Measurements from ENCODE around the gene PDZRN3. TPM values are rescaled to one million over a fixed set of nuclear protein-coding genes. Genes with fewer than 3 reads are reported as not detected.

Gene PDZRN3
- total and polyA plus RNA-seq, 2 donors (not counting 3 experiments of a cell fraction or from before 2014, with no cell fraction given): not detected

DNA sequence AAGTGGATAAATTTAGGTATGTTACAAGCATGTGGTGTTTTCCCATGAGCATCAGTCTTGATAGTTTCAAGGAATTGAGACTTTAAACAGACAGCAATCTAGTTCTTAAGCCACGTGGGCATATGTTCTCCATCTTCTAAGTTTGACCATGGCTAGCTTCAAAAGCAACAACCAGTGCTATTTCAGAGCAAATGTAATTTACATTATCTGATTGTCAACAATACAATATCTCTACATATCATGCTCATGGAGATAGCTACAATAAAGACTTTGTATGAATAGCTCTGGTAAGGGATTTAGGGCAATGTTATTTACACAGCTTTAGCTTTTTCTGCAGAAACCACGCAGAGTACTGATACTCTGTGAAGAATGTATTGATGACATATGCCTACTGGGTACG is 38.8 kb upstream of the PDZRN3 start:
- BruUV-seq (replicated peaks): no TSS peak

More for the DNA sequence above, 38.8 kb upstream of the PDZRN3 start:
- H3K9ac ChIP-seq (replicated peaks; ENCODE audit: extremely low read depth, insufficient read depth, low read length): no peak overlapping the region
- H3K4me3 ChIP-seq (replicated peaks in 1 of 3; ENCODE audit: insufficient read depth in 1 of 3, low read depth in 1 of 3, low read length in 3 of 3): no peak overlapping the region
- H3K36me3 ChIP-seq (ENCODE audit: control insufficient read depth in 2 of 2, extremely low read depth in 1 of 2, insufficient read depth in 2 of 2, low read length in 2 of 2): no peaks in the 10 kb centered on the region
- H4K20me1 ChIP-seq (replicated peaks; ENCODE audit: control insufficient read depth, extremely low read depth, insufficient read depth, low read length): no peaks in the 10 kb centered on the region
- CTCF ChIA-PET: no interaction called here
- no peaks in the 10 kb centered on the region for H3K9me1 ChIP-seq (replicated peaks; ENCODE audit: control insufficient read depth, extremely low read depth, insufficient read depth, low read length)
- dilution Hi-C loops (cut with MboI; ENCODE audit: extremely low pct_ligation_motif_present, low sequenced_read_pairs) (no loop called here), intact Hi-C loops (cut with micrococcal nuclease) (no loop called here)
- POLR2A ChIA-PET: no interaction called here
- H3K27me3 ChIP-seq (ENCODE audit: control insufficient read depth in 2 of 2, insufficient read depth in 2 of 2, low read length in 2 of 2): no peaks in the 10 kb centered on the region
- H3K79me2 ChIP-seq (ENCODE audit: control insufficient read depth, insufficient read depth, low read length): no peaks in the 10 kb centered on the region
- H3K4me2 ChIP-seq (ENCODE audit: insufficient read depth, low read length): no peak overlapping the region
- H3K9me3 ChIP-seq (replicated peaks; ENCODE audit: control insufficient read depth, insufficient read depth, low read length): no peaks in the 10 kb centered on the region
- FAIRE-seq (no peak), DNase-seq (ENCODE audit: low read depth, low spot score) (no peak)
- H3K27ac ChIP-seq (ENCODE audit: insufficient read depth, low read depth, low read length): no peak overlapping the region
- no peaks in the 10 kb centered on the region for H3K4me1 ChIP-seq (ENCODE audit: control insufficient read depth, extremely low read depth, insufficient read depth, low read length)
- H2AFZ ChIP-seq (ENCODE audit: low read depth, low read length): no peak overlapping the region
- TF ChIP-seq GATA2 (IDR thresholded peaks at IDR 0.05; ENCODE audit: insufficient read depth, insufficient read length, low read depth, low read length) (no peak), MYC (IDR thresholded peaks at IDR 0.05; ENCODE audit: low read depth, low read length) (no peak), FOS (IDR thresholded peaks at IDR 0.05; ENCODE audit: borderline replicate concordance, insufficient read depth, low read length) (no peak), MAX (IDR thresholded peaks at IDR 0.05; ENCODE audit: insufficient read depth, insufficient read length) (no peak), JUN (IDR thresholded peaks at IDR 0.05; ENCODE audit: borderline replicate concordance, insufficient read depth, insufficient read length, low read depth) (no peak), POLR2AphosphoS5 (IDR thresholded peaks at IDR 0.05; ENCODE audit: insufficient read depth, low read depth, low read length) (no peak), POLR2A (IDR thresholded peaks at IDR 0.05; ENCODE audit: low read depth, low read length) (no peak), CTCF (IDR thresholded peaks at IDR 0.05; ENCODE audit: extremely low read depth in 1 of 2, insufficient read depth in 1 of 2, low read depth in 1 of 2, low read length in 2 of 2) (no peak), EZH2 (IDR thresholded peaks at IDR 0.05; ENCODE audit: borderline replicate concordance, low read depth, low read length, severe bottlenecking) (no peak)
